B cell (primary cell): ENCODE results near the gene PRR16. TPM values are rescaled to one million over a fixed set of nuclear protein-coding genes. Genes with fewer than 3 reads are reported as not detected.

Experiments
- ATAC-seq: fragments of 200-7000 bp; cut with Tn5 transposase; one replicate; pipeline ENCODE4 v1.10.0; 2021; ENCODE audit warnings: low read depth, mild to moderate bottlenecking, moderate number of reproducible peaks, moderate library complexity
- CTCF ChIA-PET: fragments of 350-600 bp; sonication (Branson Sonifier 250); formaldehyde crosslinking; loops from one replicate; lab custom pipeline; 2021; ENCODE audit warnings: antibody characterized with exemption, inconsistent platforms; lab: Charles Lee
- POLR2A ChIA-PET: fragments of 350-600 bp; sonication (Branson Sonifier 250); formaldehyde crosslinking; loops from one replicate; lab custom pipeline; 2021; ENCODE audit warnings: antibody characterized with exemption; lab: Charles Lee
- DNase-seq: peaks from one replicate; pipeline ENCODE4 v3.0.0; 2013
- H2AFZ ChIP-seq: 2 replicates; pipeline ENCODE4 v1.6.1; 2012; ENCODE audit warnings: mild to moderate bottlenecking, low read depth, low read length; ENCODE audit not compliant: insufficient read depth, poor library complexity, severe bottlenecking
- H3K27ac ChIP-seq, 2 donors: 1 replicate in 1 of 2; 2 replicates in 1 of 2; pipeline ENCODE4 v1.5.1; 2012 to 2013; ENCODE audit warnings: low read length in 2 of 2, mild to moderate bottlenecking in 2 of 2, moderate library complexity in 1 of 2
- H3K27me3 ChIP-seq, 4 experiments: fragments of 200-600 bp in 1 of 4; sonication (generic) in 1 of 4; replicated peaks in 1 of 4; 1 replicate in 2 of 4; 2 replicates in 2 of 4; pipeline versions ENCODE4 v1.6.1 to v1.7.0; 2013 to 2016; ENCODE audit warnings: low read length in 3 of 4, mild to moderate bottlenecking in 2 of 4, mixed read lengths in 1 of 4, moderate library complexity in 1 of 4; ENCODE audit not compliant: insufficient read depth in 4 of 4, control insufficient read depth in 3 of 4; ENCODE audit errors: control extremely low read depth in 1 of 4
- H3K36me3 ChIP-seq, 2 experiments: replicated peaks in 1 of 2; 1 replicate in 1 of 2; 2 replicates in 1 of 2; pipeline versions ENCODE4 v1.6.1 to v1.7.1; 2013; ENCODE audit warnings: low read length in 1 of 2; ENCODE audit not compliant: insufficient read depth in 2 of 2, control insufficient read depth in 1 of 2; ENCODE audit errors: control extremely low read depth in 1 of 2, extremely low read depth in 1 of 2
- H3K4me1 ChIP-seq, 2 donors: fragments of 200-600 bp in 1 of 2; sonication (generic) in 1 of 2; 1 replicate in 1 of 2; 2 replicates in 1 of 2; pipeline versions ENCODE4 v1.5.1 to v1.6.1; 2013 to 2017; ENCODE audit warnings: low read length in 2 of 2; ENCODE audit not compliant: control insufficient read depth in 2 of 2, insufficient read depth in 2 of 2
- H3K4me2 ChIP-seq: replicated peaks from 2 replicates; pipeline ENCODE3; 2012; ENCODE audit warnings: mild to moderate bottlenecking, low read depth, low read length; ENCODE audit not compliant: poor library complexity, severe bottlenecking
- H3K4me3 ChIP-seq, 5 experiments: fragments of 200-600 bp in 1 of 5; sonication (generic) in 1 of 5; 1 replicate in 3 of 5; 2 replicates in 2 of 5; pipeline versions ENCODE4 v1.5.1 to v1.7.0; 2011 to 2016; ENCODE audit warnings: low read length in 4 of 5, mild to moderate bottlenecking in 4 of 5, low read depth in 2 of 5, control low read depth in 1 of 5, moderate library complexity in 1 of 5; ENCODE audit not compliant: insufficient read depth in 1 of 5; ENCODE audit errors: control extremely low read depth in 1 of 5, extremely low read depth in 1 of 5
- H3K79me2 ChIP-seq: fragments of 200-600 bp; sonication (generic); one replicate; pipeline ENCODE4 v1.6.0; 2016; ENCODE audit warnings: low read length; ENCODE audit not compliant: control insufficient read depth, insufficient read depth
- H3K9ac ChIP-seq: fragments of 200-600 bp; sonication (generic); 2 replicates; pipeline ENCODE4 v1.6.1; 2017; ENCODE audit warnings: mild to moderate bottlenecking, low read length, moderate library complexity
- H3K9me3 ChIP-seq, 3 donors: one replicate each; pipeline versions ENCODE4 v1.6.1 to v1.7.1; 2013; ENCODE audit warnings: low read length in 2 of 3; ENCODE audit not compliant: control insufficient read depth in 2 of 3, insufficient read depth in 1 of 3; ENCODE audit errors: control extremely low read depth in 1 of 3
- H4K20me1 ChIP-seq: 2 replicates; pipeline ENCODE4 v1.6.0; 2012; ENCODE audit warnings: mild to moderate bottlenecking, low read length; ENCODE audit not compliant: insufficient read depth, control insufficient read depth, poor library complexity, severe bottlenecking
- H3K27ac Mint-ChIP-seq: one replicate; pipeline ENCODE4 v1.8.0; 2021; ENCODE audit warnings: mixed read lengths
- H3K27me3 Mint-ChIP-seq: one replicate; pipeline ENCODE4 v1.8.0; 2021; ENCODE audit warnings: mixed read lengths
- H3K4me1 Mint-ChIP-seq: one replicate; pipeline ENCODE4 v1.8.0; 2021; ENCODE audit warnings: mixed read lengths
- H3K4me3 Mint-ChIP-seq: one replicate; pipeline ENCODE4 v1.8.0; 2021; ENCODE audit warnings: mixed read lengths
- H3K9me3 Mint-ChIP-seq: one replicate; pipeline ENCODE4 v1.8.0; 2022; ENCODE audit warnings: mixed read lengths; ENCODE audit not compliant: insufficient read depth
- CTCF ChIP-seq: fragments of 200-600 bp; IDR thresholded peaks from one replicate; pipeline ENCODE4 v1.8.0; 2022; ENCODE audit warnings: antibody characterized with exemption, mild to moderate bottlenecking
- EZH2 ChIP-seq: IDR thresholded peaks from 2 replicates; pipeline ENCODE4 v1.6.1; 2012; ENCODE audit warnings: borderline replicate concordance, low read depth, mild to moderate bottlenecking, moderate library complexity, low read length; ENCODE audit not compliant: insufficient read depth, poor library complexity, severe bottlenecking
- WGBS: methylation state at CpG from one replicate; pipeline ENCODE4 v1.1.5; 2013; ENCODE audit warnings: missing lambda C conversion rate; ENCODE audit not compliant: insufficient coverage; 5-methylcytosine and 5-hydroxymethylcytosine counted together
- intact Hi-C: fragments of 100-400 bp; cut with micrococcal nuclease; formaldehyde crosslinking; loops from one replicate; pipeline ENCODE4 v1.10.0; 2022
- polyA plus RNA-seq: library from polyadenylated mRNA; depleted of rRNA; stranded (reverse); fragments of >200 nt; gene quantifications from 2 replicates; pipeline ENCODE4 v1.2.3, GENCODE V29; 2012
- total RNA-seq, 2 donors: library from RNA; stranded (reverse); fragments of 120-200 nt in 1 of 2; gene quantifications; 1 replicate in 1 of 2; 2 replicates in 1 of 2; pipeline versions ENCODE4 v1.2.3 to v1.2.4, GENCODE V29; 2013 to 2022

PRR16 gene
- total and polyA plus RNA-seq, 2 donors (not counting 1 experiment from before 2014, with no cell fraction given), result 0.16 TPM; not detected in 1

GRCh38 chr5:120540097-120540496 lies 76.0 kb downstream of the PRR16 start:
- H2AFZ ChIP-seq, result no peak overlapping the region
- ATAC-seq (no peak), DNase-seq (no peak)
- H3K36me3 ChIP-seq, result no peaks in the 10 kb centered on the region
- no peaks in the 10 kb centered on the region for H3K27me3 ChIP-seq
- H3K4me3 Mint-ChIP-seq, result no peak overlapping the region
- no peaks in the 10 kb centered on the region for H3K4me1 ChIP-seq
- no peaks in the 10 kb centered on the region for H3K4me1 Mint-ChIP-seq
- no peaks in the 10 kb centered on the region for H3K9me3 ChIP-seq
- H3K4me3 ChIP-seq, result no peak overlapping the region
- H3K27ac ChIP-seq, result no peak overlapping the region
- WGBS, result no CpG with 5 or more reads among the region's 2 CpGs
- TF ChIP-seq EZH2 (no peak), CTCF (no peak)
- H3K9me3 Mint-ChIP-seq, result no peaks in the 10 kb centered on the region
- H3K27ac Mint-ChIP-seq, result no peak overlapping the region
- H3K27me3 Mint-ChIP-seq, result no peaks in the 10 kb centered on the region
- H3K79me2 ChIP-seq, result no peaks in the 10 kb centered on the region
- H3K9ac ChIP-seq, result no peak overlapping the region
- intact Hi-C loops, result no loop called here
- H3K4me2 ChIP-seq, result no peak overlapping the region
- ChIA-PET POLR2A (no interaction called here), CTCF (no interaction called here)
- H4K20me1 ChIP-seq, result no peaks in the 10 kb centered on the region

GRCh38 chr5:120544043-120544442 lies 79.9 kb downstream of the PRR16 start:
- no peaks in the 10 kb centered on the region for H3K27me3 Mint-ChIP-seq
- no peak overlapping the region for H3K4me3 ChIP-seq
- no peaks in the 10 kb centered on the region for H3K9me3 ChIP-seq
- H3K27me3 ChIP-seq, result no peaks in the 10 kb centered on the region
- no peaks in the 10 kb centered on the region for H3K79me2 ChIP-seq
- DNase-seq (no peak), ATAC-seq (no peak)
- ChIA-PET CTCF (no interaction called here), POLR2A (no interaction called here)
- no peaks in the 10 kb centered on the region for H3K4me1 ChIP-seq
- H3K9me3 Mint-ChIP-seq, result no peaks in the 10 kb centered on the region
- H2AFZ ChIP-seq, result no peak overlapping the region
- intact Hi-C loops, result no loop called here
- H4K20me1 ChIP-seq, result no peaks in the 10 kb centered on the region
- H3K4me3 Mint-ChIP-seq, result no peak overlapping the region
- H3K4me1 Mint-ChIP-seq, result no peaks in the 10 kb centered on the region
- TF ChIP-seq CTCF (no peak), EZH2 (no peak)
- H3K4me2 ChIP-seq, result no peak overlapping the region
- H3K36me3 ChIP-seq, result no peaks in the 10 kb centered on the region
- H3K27ac ChIP-seq, result no peak overlapping the region
- H3K9ac ChIP-seq, result no peak overlapping the region
- WGBS, result 100% methylated on average over 1 of the region's 2 CpGs
- no peak overlapping the region for H3K27ac Mint-ChIP-seq
